Lower leg skin (tissue), 3 donors: ENCODE results near the gene INAVA.

Experiments used
- POLR2A ChIP-seq, 2 donors: fragments of 450-650 bp; IDR thresholded peaks; one replicate each; pipeline ENCODE4 v1.6.1; 2016 to 2017; ENCODE audit warnings: antibody characterized with exemption in 2 of 2, mild to moderate bottlenecking in 1 of 2, moderate library complexity in 1 of 2
- TF ChIP-seq, protein P1 (sequence below), 3 donors: fragments of 450-650 bp; IDR thresholded peaks; one replicate each; pipeline ENCODE4 v1.5.1; 2016; ENCODE audit warnings: antibody characterized with exemption in 3 of 3, mild to moderate bottlenecking in 3 of 3, moderate library complexity in 2 of 3

DNA sequence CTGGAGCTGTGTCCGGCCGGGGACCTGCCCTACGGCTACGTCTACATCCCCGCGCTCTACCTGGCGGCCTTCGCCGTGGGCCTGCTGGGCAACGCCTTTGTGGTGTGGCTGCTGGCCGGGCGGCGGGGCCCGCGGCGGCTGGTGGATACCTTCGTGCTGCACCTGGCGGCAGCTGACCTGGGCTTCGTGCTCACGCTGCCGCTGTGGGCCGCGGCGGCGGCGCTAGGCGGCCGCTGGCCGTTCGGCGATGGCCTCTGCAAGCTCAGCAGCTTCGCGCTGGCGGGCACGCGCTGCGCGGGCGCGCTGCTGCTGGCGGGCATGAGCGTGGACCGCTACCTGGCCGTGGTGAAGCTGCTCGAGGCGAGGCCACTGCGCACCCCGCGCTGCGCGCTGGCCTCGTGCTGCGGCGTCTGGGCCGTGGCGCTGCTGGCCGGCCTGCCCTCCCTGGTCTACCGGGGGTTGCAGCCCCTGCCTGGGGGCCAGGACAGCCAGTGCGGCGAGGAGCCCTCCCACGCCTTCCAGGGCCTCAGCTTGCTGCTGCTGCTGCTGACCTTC, 21.5 kb upstream of the INAVA start:
- TF ChIP-seq POLR2A (IDR thresholded peaks at IDR 0.05), result no peak
- TF ChIP-seq, protein P1, sequence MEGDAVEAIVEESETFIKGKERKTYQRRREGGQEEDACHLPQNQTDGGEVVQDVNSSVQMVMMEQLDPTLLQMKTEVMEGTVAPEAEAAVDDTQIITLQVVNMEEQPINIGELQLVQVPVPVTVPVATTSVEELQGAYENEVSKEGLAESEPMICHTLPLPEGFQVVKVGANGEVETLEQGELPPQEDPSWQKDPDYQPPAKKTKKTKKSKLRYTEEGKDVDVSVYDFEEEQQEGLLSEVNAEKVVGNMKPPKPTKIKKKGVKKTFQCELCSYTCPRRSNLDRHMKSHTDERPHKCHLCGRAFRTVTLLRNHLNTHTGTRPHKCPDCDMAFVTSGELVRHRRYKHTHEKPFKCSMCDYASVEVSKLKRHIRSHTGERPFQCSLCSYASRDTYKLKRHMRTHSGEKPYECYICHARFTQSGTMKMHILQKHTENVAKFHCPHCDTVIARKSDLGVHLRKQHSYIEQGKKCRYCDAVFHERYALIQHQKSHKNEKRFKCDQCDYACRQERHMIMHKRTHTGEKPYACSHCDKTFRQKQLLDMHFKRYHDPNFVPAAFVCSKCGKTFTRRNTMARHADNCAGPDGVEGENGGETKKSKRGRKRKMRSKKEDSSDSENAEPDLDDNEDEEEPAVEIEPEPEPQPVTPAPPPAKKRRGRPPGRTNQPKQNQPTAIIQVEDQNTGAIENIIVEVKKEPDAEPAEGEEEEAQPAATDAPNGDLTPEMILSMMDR (IDR thresholded peaks at IDR 0.05), result no peak
